Fibroblast of lung (primary cell): ENCODE results near the gene FGR. TPM values are rescaled to one million over a fixed set of nuclear protein-coding genes. Genes with fewer than 3 reads are reported as not detected.
"Not testable (repeated sequence)": the region's sequence is repeated elsewhere in the genome, so short reads cannot be mapped to it uniquely, and the experiment has no call there.

ENCODE experiments used
- DNase-seq, 2 donors: peaks; one replicate each; pipeline versions ENCODE4 v3.0.0 to v3.0.0-alpha.2; 2010; ENCODE audit warnings: low read depth in 2 of 2
- H2AFZ ChIP-seq: 2 replicates; pipeline ENCODE4 v1.5.1; 2012; ENCODE audit warnings: low read length, control low read depth, inconsistent platforms
- H3K27ac ChIP-seq: 2 replicates; pipeline ENCODE4 v1.5.1; 2011; ENCODE audit warnings: low read length, control low read depth; ENCODE audit not compliant: insufficient read depth
- H3K27me3 ChIP-seq: 2 replicates; pipeline ENCODE4 v1.5.1; 2011; ENCODE audit warnings: mild to moderate bottlenecking, low read length; ENCODE audit not compliant: control insufficient read depth, insufficient read depth
- H3K36me3 ChIP-seq: 2 replicates; pipeline ENCODE4 v1.5.1; 2011; ENCODE audit warnings: low read length; ENCODE audit not compliant: control insufficient read depth, insufficient read depth
- H3K4me1 ChIP-seq: 2 replicates; pipeline ENCODE4 v1.5.1; 2011; ENCODE audit warnings: low read length; ENCODE audit not compliant: control insufficient read depth, insufficient read depth; ENCODE audit errors: extremely low read depth
- H3K4me2 ChIP-seq: 2 replicates; pipeline ENCODE4 v1.5.1; 2011; ENCODE audit warnings: low read length, control low read depth; ENCODE audit not compliant: insufficient read depth; ENCODE audit errors: extremely low read depth
- H3K4me3 ChIP-seq, 4 experiments: fragments of 200-600 bp in 1 of 4; sonication (generic) in 1 of 4; replicated peaks in 1 of 4; 2 replicates each; pipeline ENCODE4 v1.5.1; 2011 to 2016; ENCODE audit warnings: low read length in 4 of 4, low read depth in 3 of 4, mild to moderate bottlenecking in 3 of 4, control low read depth in 2 of 4, inconsistent platforms in 1 of 4, mixed read lengths in 1 of 4; ENCODE audit not compliant: insufficient read depth in 1 of 4; ENCODE audit errors: control extremely low read depth in 1 of 4
- H3K79me2 ChIP-seq: 2 replicates; pipeline ENCODE4 v1.5.1; 2012; ENCODE audit warnings: mild to moderate bottlenecking, low read length, inconsistent platforms; ENCODE audit not compliant: control insufficient read depth, insufficient read depth
- H3K9ac ChIP-seq: 2 replicates; pipeline ENCODE4 v1.5.1; 2011; ENCODE audit warnings: mild to moderate bottlenecking, low read length, control low read depth; ENCODE audit not compliant: insufficient read depth
- H3K9me3 ChIP-seq: 2 replicates; pipeline ENCODE4 v1.5.1; 2012; ENCODE audit warnings: low read depth, low read length; ENCODE audit not compliant: control insufficient read depth, insufficient read depth
- H4K20me1 ChIP-seq: 2 replicates; pipeline ENCODE4 v1.5.1; 2011; ENCODE audit warnings: low read length; ENCODE audit not compliant: control insufficient read depth, insufficient read depth; ENCODE audit errors: extremely low read depth
- EZH2 ChIP-seq: IDR thresholded peaks from 2 replicates; pipeline ENCODE4 v1.5.1; 2012; ENCODE audit warnings: low read length, control low read depth, mild to moderate bottlenecking; ENCODE audit errors: missing control alignments
- polyA plus RNA-seq, 2 donors: library from polyadenylated mRNA; depleted of rRNA in 1 of 2; stranded (reverse) in 1 of 2; unstranded in 1 of 2; fragments of >200 nt; gene quantifications; 2 replicates each; pipeline ENCODE4 v1.2.1, GENCODE V29; 2011 to 2012; ENCODE audit warnings: missing spikeins in 1 of 2
- total RNA-seq: library from RNA; depleted of rRNA; stranded (reverse); fragments of >200 nt; gene quantifications from 2 replicates; pipeline ENCODE4 v1.2.1, GENCODE V29; 2014
- TF ChIP-seq, protein P1 (sequence below), 2 donors: IDR thresholded peaks in 1 of 2; conservative IDR thresholded peaks in 1 of 2; 1 replicate in 1 of 2; 2 replicates in 1 of 2; pipeline ENCODE4 v1.5.1; 2011 to 2012; ENCODE audit warnings: low read length in 2 of 2, control low read depth in 1 of 2, inconsistent platforms in 1 of 2, low read depth in 1 of 2, mild to moderate bottlenecking in 1 of 2

FGR gene
- total and polyA plus RNA-seq, 2 donors (not counting 1 experiment from before 2014, with no cell fraction given) = not detected

DNA sequence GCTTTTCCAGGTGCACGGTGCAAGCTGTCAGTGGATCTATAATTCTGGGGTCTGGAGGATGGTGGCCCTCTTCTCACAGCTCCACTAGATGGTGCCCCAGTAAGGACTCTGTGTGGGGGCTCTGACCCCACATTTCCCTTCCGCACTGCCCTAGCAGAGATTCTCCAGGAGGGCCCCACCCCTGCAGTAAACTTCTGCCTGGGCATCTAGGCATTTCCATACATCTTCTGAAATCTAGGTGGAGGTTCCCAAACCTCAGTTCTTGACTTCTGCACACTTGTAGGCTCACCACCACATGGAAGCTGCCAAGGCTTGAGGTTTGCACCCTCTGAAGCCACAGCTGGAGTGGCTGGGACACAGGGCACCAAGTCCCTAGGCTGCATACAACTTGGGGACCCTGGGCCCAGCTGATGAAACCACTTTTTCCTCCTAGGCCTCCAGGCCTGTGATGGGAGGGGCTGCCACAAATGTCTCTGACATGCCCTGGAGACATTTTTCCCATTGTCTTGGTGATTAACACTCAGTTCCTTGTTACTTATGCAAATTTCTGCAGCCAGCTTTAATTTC, 45.3 kb upstream of the FGR start:
- not testable (repeated sequence) for H2AFZ ChIP-seq, H3K9me3 ChIP-seq, H3K4me1 ChIP-seq, DNase-seq, H4K20me1 ChIP-seq, H3K27me3 ChIP-seq, H3K36me3 ChIP-seq, H3K4me3 ChIP-seq, H3K79me2 ChIP-seq, H3K9ac ChIP-seq, H3K27ac ChIP-seq, H3K4me2 ChIP-seq

DNA sequence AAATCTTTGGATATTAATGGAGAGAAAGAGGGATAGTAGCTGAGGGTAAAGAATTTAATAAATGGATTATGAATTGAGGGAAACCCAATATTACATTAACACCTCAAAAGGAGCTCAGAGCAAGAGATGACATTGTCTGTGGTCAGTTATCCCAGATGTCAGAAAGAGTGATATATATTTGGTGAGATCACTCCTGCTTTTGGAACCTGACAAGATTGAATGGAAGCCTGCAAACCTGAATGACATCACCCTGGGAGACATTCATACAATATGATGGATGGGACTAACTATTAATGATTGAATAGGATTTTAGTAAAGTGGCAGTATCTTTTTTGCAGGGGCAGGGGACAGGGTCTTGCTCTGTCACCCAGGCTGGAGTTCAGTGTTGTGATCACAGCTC, 43.8 kb upstream of the FGR start:
- H3K4me2 ChIP-seq = no peak overlapping the region
- no peaks in the 10 kb centered on the region for H3K79me2 ChIP-seq
- H3K9ac ChIP-seq = no peak overlapping the region
- H3K36me3 ChIP-seq = no peaks in the 10 kb centered on the region
- no peak for TF ChIP-seq EZH2
- TF ChIP-seq, protein P1, sequence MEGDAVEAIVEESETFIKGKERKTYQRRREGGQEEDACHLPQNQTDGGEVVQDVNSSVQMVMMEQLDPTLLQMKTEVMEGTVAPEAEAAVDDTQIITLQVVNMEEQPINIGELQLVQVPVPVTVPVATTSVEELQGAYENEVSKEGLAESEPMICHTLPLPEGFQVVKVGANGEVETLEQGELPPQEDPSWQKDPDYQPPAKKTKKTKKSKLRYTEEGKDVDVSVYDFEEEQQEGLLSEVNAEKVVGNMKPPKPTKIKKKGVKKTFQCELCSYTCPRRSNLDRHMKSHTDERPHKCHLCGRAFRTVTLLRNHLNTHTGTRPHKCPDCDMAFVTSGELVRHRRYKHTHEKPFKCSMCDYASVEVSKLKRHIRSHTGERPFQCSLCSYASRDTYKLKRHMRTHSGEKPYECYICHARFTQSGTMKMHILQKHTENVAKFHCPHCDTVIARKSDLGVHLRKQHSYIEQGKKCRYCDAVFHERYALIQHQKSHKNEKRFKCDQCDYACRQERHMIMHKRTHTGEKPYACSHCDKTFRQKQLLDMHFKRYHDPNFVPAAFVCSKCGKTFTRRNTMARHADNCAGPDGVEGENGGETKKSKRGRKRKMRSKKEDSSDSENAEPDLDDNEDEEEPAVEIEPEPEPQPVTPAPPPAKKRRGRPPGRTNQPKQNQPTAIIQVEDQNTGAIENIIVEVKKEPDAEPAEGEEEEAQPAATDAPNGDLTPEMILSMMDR (conservative IDR thresholded peaks at IDR 0.05 in 1 of 2, IDR thresholded peaks at IDR 0.05 in 1 of 2; ENCODE audit: low read depth in 1 of 2, low read length in 2 of 2) = no peak
- H3K9me3 ChIP-seq = no peaks in the 10 kb centered on the region
- H4K20me1 ChIP-seq = no peaks in the 10 kb centered on the region
- no peaks in the 10 kb centered on the region for H3K4me1 ChIP-seq
- DNase-seq = no peak
- H3K4me3 ChIP-seq = no peak overlapping the region
- no peaks in the 10 kb centered on the region for H3K27me3 ChIP-seq
- H2AFZ ChIP-seq = no peak overlapping the region
- H3K27ac ChIP-seq = no peak overlapping the region

DNA sequence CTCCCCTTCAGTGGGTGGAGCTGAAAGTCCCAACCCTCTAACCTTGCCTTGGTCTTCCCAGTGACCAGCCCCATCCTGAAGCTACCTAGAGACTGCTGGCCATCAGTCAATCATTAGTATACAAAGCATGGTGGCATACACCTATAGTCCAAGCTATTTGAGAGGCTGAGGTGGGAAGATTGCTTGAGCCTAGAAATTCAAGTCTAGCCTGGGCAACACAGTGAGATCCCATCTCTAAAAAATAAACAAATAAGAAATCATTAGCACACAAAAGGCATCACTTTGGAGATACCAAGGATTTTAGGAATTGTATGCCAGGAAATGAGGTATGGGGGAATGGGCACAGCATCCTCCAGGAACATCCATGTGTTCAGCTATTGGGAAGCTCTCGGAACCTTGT, 41.4 kb upstream of the FGR start:
- peaks cover 9% of the 10 kb centered on the region for H3K4me1 ChIP-seq
- no peak overlapping the region for H3K9ac ChIP-seq
- H3K36me3 ChIP-seq = no peaks in the 10 kb centered on the region
- no peaks in the 10 kb centered on the region for H3K9me3 ChIP-seq
- no peaks in the 10 kb centered on the region for H3K79me2 ChIP-seq
- no peak for TF ChIP-seq EZH2
- TF ChIP-seq, protein P1 (conservative IDR thresholded peaks at IDR 0.05 in 1 of 2, IDR thresholded peaks at IDR 0.05 in 1 of 2; ENCODE audit: low read depth in 1 of 2, low read length in 2 of 2) = no peak
- no peaks in the 10 kb centered on the region for H3K27me3 ChIP-seq
- no peak overlapping the region for H3K4me3 ChIP-seq
- H3K4me2 ChIP-seq = no peak overlapping the region
- H4K20me1 ChIP-seq = no peaks in the 10 kb centered on the region
- no peak overlapping the region for H3K27ac ChIP-seq
- no peak overlapping the region for H2AFZ ChIP-seq
- DNase-seq = no peak
